K562 (cell line): ENCODE data around the gene B3GALT4. TPM values are rescaled to one million over a fixed set of nuclear protein-coding genes. Genes with fewer than 3 reads are reported as not detected.

Experiments used
- ATAC-seq: fragments of 200-7000 bp; cut with Tn5 transposase; 3 replicates; pipeline ENCODE4 v1.9.1; 2020; ENCODE audit warnings: moderate library complexity
- BruUV-seq: library from RNA; stranded (reverse); fragments of 400-500 nt; replicated peaks from 2 replicates; lab custom pipeline; 2021; lab: Mats Ljungman, UMichigan
- CTCF ChIA-PET: fragments of 300-600 bp; formaldehyde crosslinking; extraction: SDS; loops from one replicate; lab custom pipeline; 2021; ENCODE audit warnings: low intra/inter-chr PET ratio; lab: Yijun Ruan, JAX
- POLR2A ChIA-PET: fragments of 300-600, 350-650 bp; sonication (Branson Sonifier 250); formaldehyde crosslinking; extraction: SDS; loops from one replicate; lab custom pipeline; 2021; ENCODE audit warnings: antibody characterized with exemption, inconsistent platforms; lab: Yijun Ruan, JAX
- DNase-seq, 4 experiments: peaks; one replicate each; pipeline versions ENCODE4 v3.0.0 to v3.0.0-alpha.2; 2011 to 2018; ENCODE audit warnings: low spot score in 3 of 4, mixed read lengths in 3 of 4; ENCODE audit errors: extremely low read depth in 1 of 4
- FAIRE-seq: peaks from 2 replicates; lab custom pipeline; 2011; peaks lifted over from hg19 to GRCh38; lab: Jason Lieb, UNC
- H2AFZ ChIP-seq: 2 replicates; pipeline ENCODE4 v1.6.0; 2011; ENCODE audit warnings: low read depth, low read length, control low read depth, inconsistent platforms
- H3K27ac ChIP-seq: fragments of 200-600 bp; 3 replicates; pipeline ENCODE4 v1.8.0; 2011; ENCODE audit warnings: low read depth, mild to moderate bottlenecking, control low read depth, inconsistent platforms, low read length, moderate library complexity, mixed read lengths; ENCODE audit errors: extremely low read depth
- H3K27me3 ChIP-seq, 2 experiments: fragments of 300-600 bp in 1 of 2; 2 replicates in 1 of 2; 3 replicates in 1 of 2; pipeline versions ENCODE4 v1.6.0 to v1.8.0; 2011; ENCODE audit warnings: inconsistent platforms in 2 of 2, low read length in 2 of 2, mild to moderate bottlenecking in 1 of 2, mixed read lengths in 1 of 2, moderate library complexity in 1 of 2; ENCODE audit not compliant: control insufficient read depth in 2 of 2, insufficient read depth in 2 of 2
- H3K36me3 ChIP-seq: fragments of 300-600 bp; 3 replicates; pipeline ENCODE4 v1.8.0; 2011; ENCODE audit warnings: mild to moderate bottlenecking, low read length, inconsistent platforms; ENCODE audit not compliant: control insufficient read depth, insufficient read depth
- H3K4me1 ChIP-seq, 2 experiments: fragments of 200-600 bp in 1 of 2; replicated peaks in 1 of 2; 2 replicates in 1 of 2; 3 replicates in 1 of 2; pipeline versions ENCODE4 v1.5.1 to v1.8.0; 2011; ENCODE audit warnings: inconsistent platforms in 2 of 2, low read length in 2 of 2, mild to moderate bottlenecking in 1 of 2, mixed read lengths in 1 of 2, moderate library complexity in 1 of 2; ENCODE audit not compliant: control insufficient read depth in 2 of 2, insufficient read depth in 2 of 2
- H3K4me2 ChIP-seq: 2 replicates; pipeline ENCODE4 v1.6.1; 2011; ENCODE audit warnings: low read length, control low read depth, inconsistent platforms, mixed read lengths; ENCODE audit not compliant: insufficient read depth
- H3K4me3 ChIP-seq: fragments of 200-600 bp; sonication (generic), shearing (Covaris generic); 2 replicates; pipeline ENCODE4 v1.5.1; 2016; ENCODE audit warnings: control low read depth, inconsistent platforms
- H3K79me2 ChIP-seq: fragments of 200-600 bp; 3 replicates; pipeline ENCODE4 v1.8.0; 2011; ENCODE audit warnings: low read length, inconsistent platforms; ENCODE audit not compliant: control insufficient read depth, insufficient read depth
- H3K9ac ChIP-seq, 2 experiments: 2 replicates each; pipeline versions ENCODE4 v1.6.0 to v1.6.1; 2011; ENCODE audit warnings: low read depth in 2 of 2, low read length in 2 of 2, control low read depth in 1 of 2, inconsistent platforms in 1 of 2, mild to moderate bottlenecking in 1 of 2, mixed read lengths in 1 of 2; ENCODE audit not compliant: insufficient read depth in 1 of 2
- H3K9me1 ChIP-seq: one replicate; pipeline ENCODE4 v1.6.0; 2011; ENCODE audit warnings: inconsistent platforms, mild to moderate bottlenecking, low read length, moderate library complexity; ENCODE audit not compliant: control insufficient read depth, insufficient read depth
- H3K9me3 ChIP-seq: replicated peaks from 2 replicates; pipeline ENCODE4 v1.5.1; 2011; ENCODE audit warnings: low read depth, low read length, inconsistent platforms; ENCODE audit not compliant: control insufficient read depth, insufficient read depth
- H4K20me1 ChIP-seq: replicated peaks from 2 replicates; pipeline ENCODE4 v1.6.1; 2011; ENCODE audit warnings: low read length, inconsistent platforms, mixed read lengths; ENCODE audit not compliant: control insufficient read depth, insufficient read depth
- E2F6 ChIP-seq, 2 experiments: IDR thresholded peaks; 2 replicates each; pipeline ENCODE4 v1.6.1; 2011; ENCODE audit warnings: borderline replicate concordance in 1 of 2, control low read depth in 1 of 2, low read depth in 1 of 2, low read length in 1 of 2, mild to moderate bottlenecking in 1 of 2, mixed read lengths in 1 of 2, moderate library complexity in 1 of 2; ENCODE audit not compliant: insufficient read depth in 1 of 2, insufficient read length in 1 of 2, poor library complexity in 1 of 2, severe bottlenecking in 1 of 2; ENCODE audit errors: extremely low read depth in 1 of 2
- ELF2 ChIP-seq: fragments of 250-450 bp; sonication (Bioruptor Pico); IDR thresholded peaks from 2 replicates; pipeline ENCODE4 v1.5.0; 2021; ENCODE audit warnings: mild to moderate bottlenecking
- GTF2E2 ChIP-seq: fragments of 200-800 bp; sonication (Bioruptor generic); IDR thresholded peaks from 2 replicates; pipeline ENCODE4 v1.6.1; 2016; ENCODE audit warnings: missing genetic modification characterization, missing compliant biosample characterization
- HDAC3 ChIP-seq: fragments of 450-650 bp; IDR thresholded peaks from 2 replicates; pipeline ENCODE4 v1.6.1; 2018; ENCODE audit warnings: borderline replicate concordance, mild to moderate bottlenecking, moderate library complexity; ENCODE audit not compliant: partially characterized antibody
- ILF3 ChIP-seq: fragments of 450-650 bp; IDR thresholded peaks from 2 replicates; pipeline ENCODE4 v1.6.1; 2018; ENCODE audit warnings: antibody characterized with exemption, mild to moderate bottlenecking, moderate library complexity, borderline replicate concordance
- MITF ChIP-seq: IDR thresholded peaks from 2 replicates; pipeline ENCODE4 v1.6.1; 2014; ENCODE audit warnings: antibody characterized with exemption
- MTA1 ChIP-seq: fragments of 450-650 bp; IDR thresholded peaks from 2 replicates; pipeline ENCODE4 v1.6.1; 2017; ENCODE audit warnings: borderline replicate concordance
- MYNN ChIP-seq, 2 experiments: sonication (generic); formaldehyde crosslinking in 1 of 2; IDR thresholded peaks; 2 replicates each; pipeline versions ENCODE4 v1.5.0 to v1.6.1; 2016 to 2020; ENCODE audit warnings: antibody characterized with exemption in 1 of 2, missing genetic modification reagents in 1 of 2
- POLR2H ChIP-seq: IDR thresholded peaks from 2 replicates; pipeline ENCODE4 v1.6.1; 2016; ENCODE audit warnings: missing genetic modification characterization, low read depth, mild to moderate bottlenecking, control low read depth, missing compliant biosample characterization, moderate library complexity
- POLR3G ChIP-seq: IDR thresholded peaks from 2 replicates; pipeline ENCODE4 v1.6.1; 2011; ENCODE audit not compliant: insufficient read length, insufficient replicate concordance; ENCODE audit errors: extremely low read depth
- SPI1 ChIP-seq: IDR thresholded peaks from 2 replicates; pipeline ENCODE4 v1.6.1; 2011; ENCODE audit warnings: low read depth, low read length, control low read depth, borderline replicate concordance
- YBX1 ChIP-seq: fragments of 450-650 bp; IDR thresholded peaks from 2 replicates; pipeline ENCODE4 v1.7.1; 2016; ENCODE audit warnings: mild to moderate bottlenecking
- ZKSCAN1 ChIP-seq: fragments of 150-350 bp; IDR thresholded peaks from 2 replicates; pipeline ENCODE4 v1.6.1; 2016; ENCODE audit warnings: low read depth, low read length
- ZNF23 ChIP-seq: fragments of 250-450 bp; sonication (Bioruptor Pico); IDR thresholded peaks from 2 replicates; pipeline ENCODE4 v1.4.0; 2020; ENCODE audit warnings: mild to moderate bottlenecking
- WGBS: fragments of 100-300 bp; shearing (Covaris generic); methylation state at CpG from one replicate; pipeline ENCODE4 v1.1.6; 2016; ENCODE audit warnings: low coverage, mixed read lengths; ENCODE audit not compliant: insufficient coverage; ENCODE audit errors: missing lambda C conversion rate; 5-methylcytosine and 5-hydroxymethylcytosine counted together
- in situ Hi-C: fragments of 300-500 bp; cut with MboI; formaldehyde crosslinking; loops from 4 replicates; pipeline ENCODE4 v1.15.0; 2018; ENCODE audit warnings: inconsistent platforms, mixed read lengths
- intact Hi-C: fragments of 100-400 bp; cut with micrococcal nuclease; formaldehyde crosslinking; loops from 2 replicates; pipeline ENCODE4 v1.14.2; 2022
- polyA plus RNA-seq, 8 experiments: library from polyadenylated mRNA; depleted of rRNA in 4 of 8; stranded (reverse) in 5 of 8; unstranded in 3 of 8; fragments of >200 nt; fragmentation: Nextera tagmentation in 2 of 8; fragmentation: Illumina TruSeq in 1 of 8; extraction: Ambion mirVana in 2 of 8; extraction: Trizol in 1 of 8; gene quantifications; 2 replicates each; pipeline versions ENCODE4 v1.2.1 to v1.2.3, GENCODE V29; 2011 to 2014; ENCODE audit warnings: inconsistent platforms in 1 of 8, missing spikeins in 1 of 8
- total RNA-seq, 7 experiments: library from RNA; depleted of rRNA in 6 of 7; stranded (reverse); fragments of >200 nt in 6 of 7; fragmentation: Illumina TruSeq in 2 of 7; extraction: Trizol in 2 of 7; gene quantifications; 2 replicates each; pipeline versions ENCODE4 v1.2.1 to v1.2.3, GENCODE V29; 2011 to 2021; ENCODE audit warnings: low replicate concordance in 1 of 7

Gene B3GALT4
- total and polyA plus RNA-seq, 9 of the 15 experiments (the other 6 are each of a cell fraction or from before 2014, with no cell fraction given), result 0.11 to 1.3 (median 0.53) TPM; not detected in 1

GRCh38 chr6:33241968-33242367, 35.0 kb upstream of the B3GALT4 start:
- 0% methylated on average over 3 of the region's 3 CpGs for WGBS
- no peak overlapping the region for H3K4me2 ChIP-seq
- ChIA-PET CTCF (no interaction called here), POLR2A (interaction anchor here (0.7 kb wide), 1 partner anchor 30 kb away, joined by 3 read pairs; the partner anchor contains the start of genes RPS18 and VPS52)
- H4K20me1 ChIP-seq, result 0 out of 2 replicates have a peak, but pooled peaks cover 3% of the 10 kb centered on the region
- intact Hi-C loops (no loop called here), in situ Hi-C loops (no loop called here)
- DNase-seq (no peak), ATAC-seq (no peak), FAIRE-seq (no peak)
- H3K9me1 ChIP-seq, result no peaks in the 10 kb centered on the region
- peaks cover 42 to 43% of the 10 kb centered on the region in 2 experiments for H3K27me3 ChIP-seq
- no peaks in the 10 kb centered on the region for H3K79me2 ChIP-seq
- TF ChIP-seq MITF, result no peak
- no peak for TF ChIP-seq MYNN (IDR thresholded peaks at IDR 0.05)
- no peak for TF ChIP-seq MYNN (CRISPR knock-in tag; IDR thresholded peaks at IDR 0.05)
- no peak for TF ChIP-seq E2F6 (IDR thresholded peaks at IDR 0.05; ENCODE audit: borderline replicate concordance in 1 of 2, extremely low read depth in 1 of 2, insufficient read depth in 1 of 2, insufficient read length in 1 of 2, low read depth in 1 of 2, low read length in 1 of 2, poor library complexity in 1 of 2, severe bottlenecking in 1 of 2)
- TF ChIP-seq POLR3G, result no peak
- TF ChIP-seq GTF2E2, result no peak
- TF ChIP-seq ILF3, result no peak
- TF ChIP-seq POLR2H, result no peak
- no peak for TF ChIP-seq ZKSCAN1
- no peak for TF ChIP-seq SPI1
- TF ChIP-seq YBX1, result no peak
- no peak for TF ChIP-seq ELF2 (CRISPR knock-in tag)
- no peak for TF ChIP-seq ZNF23 (CRISPR knock-in tag)
- no peak for TF ChIP-seq HDAC3
- no peak for TF ChIP-seq MTA1
- H2AFZ ChIP-seq, result no peak overlapping the region
- no peaks in the 10 kb centered on the region for H3K4me1 ChIP-seq
- H3K36me3 ChIP-seq, result no peaks in the 10 kb centered on the region
- no peak overlapping the region for H3K27ac ChIP-seq
- H3K4me3 ChIP-seq, result no peak overlapping the region
- no peaks in the 10 kb centered on the region for H3K9me3 ChIP-seq
- no peak overlapping the region for H3K9ac ChIP-seq
- BruUV-seq, result no TSS peak
